ENCODE measurements around the gene LPAR5.
A peak's percentile ranks its signal among the peaks of the same experiment; 100 is the strongest.

The LPAR5 gene

GRCh38 chr12:6635856-6636531 lies at the start of gene LPAR5:
LPAR5 (minus strand) TSS chr12:6635959; CDS start chr12:6621248, 14,711 bp downstream.
- no peak within 1 kb of the TSS for H3K4me3 ChIP-seq (ENCODE audit: low read depth, low read length)
- TF ChIP-seq CTCF (conservative IDR thresholded peaks at IDR 0.05; ENCODE audit: low read depth, low read length): no peak
- peak; percentile 44 for DNase-seq (ENCODE audit: low read depth)

GRCh38 chr12:6684609-6685008 lies 48.9 kb upstream of the LPAR5 start:
- peak; percentile 53 for TF ChIP-seq CTCF (conservative IDR thresholded peaks at IDR 0.05; ENCODE audit: low read depth, low read length)
- DNase-seq (ENCODE audit: low read depth): no peak
- H3K4me3 ChIP-seq (ENCODE audit: low read depth, low read length): no peak overlapping the region

- no peak overlapping the region for H3K4me3 ChIP-seq (ENCODE audit: low read depth, low read length)
- no peak for TF ChIP-seq CTCF (conservative IDR thresholded peaks at IDR 0.05; ENCODE audit: low read depth, low read length)
- DNase-seq (ENCODE audit: low read depth): no peak
These were observed 41.2 kb upstream of the LPAR5 start for GRCh38 chr12:6676962-6677361.

GRCh38 chr12:6672143-6672542 lies 36.4 kb upstream of the LPAR5 start:
- no peak overlapping the region for H3K4me3 ChIP-seq (ENCODE audit: low read depth, low read length)
- TF ChIP-seq CTCF (conservative IDR thresholded peaks at IDR 0.05; ENCODE audit: low read depth, low read length): no peak
- no peak for DNase-seq (ENCODE audit: low read depth)

- peak; percentile 43 for TF ChIP-seq CTCF (conservative IDR thresholded peaks at IDR 0.05; ENCODE audit: low read depth, low read length)
- no peak overlapping the region for H3K4me3 ChIP-seq (ENCODE audit: low read depth, low read length)
- DNase-seq (ENCODE audit: low read depth): no peak
These were observed 31.9 kb upstream of the LPAR5 start for GRCh38 chr12:6667559-6668210.

GRCh38 chr12:6666211-6666610 lies 30.5 kb upstream of the LPAR5 start:
- peak; percentile 13 for DNase-seq (ENCODE audit: low read depth)
- H3K4me3 ChIP-seq (ENCODE audit: low read depth, low read length): no peak overlapping the region
- TF ChIP-seq CTCF (conservative IDR thresholded peaks at IDR 0.05; ENCODE audit: low read depth, low read length): no peak

GRCh38 chr12:6664902-6665301 lies 29.1 kb upstream of the LPAR5 start:
- DNase-seq (ENCODE audit: low read depth): no peak
- H3K4me3 ChIP-seq (ENCODE audit: low read depth, low read length): no peak overlapping the region
- TF ChIP-seq CTCF (conservative IDR thresholded peaks at IDR 0.05; ENCODE audit: low read depth, low read length): no peak
